ENCODE measurements around the gene LZIC. TPM values are rescaled to one million over a fixed set of nuclear protein-coding genes. Genes with fewer than 3 reads are reported as not detected.

Gene LZIC
- total and polyA plus RNA-seq, 2 of the 13 experiments (the other 11 are each of a cell fraction or from before 2014, with no cell fraction given) = 25.2 to 71.8 TPM

GRCh38 chr1:9900142-9901043, 42.8 kb downstream of the LZIC start (continued):
- TF ChIP-seq ZNF646 (CRISPR knock-in tag; IDR thresholded peaks at IDR 0.05) (no peak), ZXDC (CRISPR knock-in tag; IDR thresholded peaks at IDR 0.05) (no peak), ZNF558 (CRISPR knock-in tag; IDR thresholded peaks at IDR 0.05; ENCODE audit: borderline replicate concordance) (no peak), ZNF382 (CRISPR knock-in tag; IDR thresholded peaks at IDR 0.05; ENCODE audit: borderline replicate concordance) (no peak), ZNF513 (CRISPR knock-in tag; conservative IDR thresholded peaks at IDR 0.05) (no peak), TP53 (CRISPR knock-in tag; conservative IDR thresholded peaks at IDR 0.05) (no peak), KDM5B (CRISPR knock-in tag; IDR thresholded peaks at IDR 0.05; ENCODE audit: borderline replicate concordance) (no peak), ZNF639 (CRISPR knock-in tag; conservative IDR thresholded peaks at IDR 0.05) (no peak), TOPORS (CRISPR knock-in tag; IDR thresholded peaks at IDR 0.05) (no peak), ZNF225 (CRISPR knock-in tag; IDR thresholded peaks at IDR 0.05) (no peak), ZNF691 (CRISPR knock-in tag; IDR thresholded peaks at IDR 0.05; ENCODE audit: borderline replicate concordance, low read depth) (no peak)
